Subcutaneous abdominal adipose tissue (tissue), 5 donors: ENCODE measurements around the gene FAM76B.

Experiments
- H3K27ac ChIP-seq: one replicate; pipeline ENCODE4 v1.7.0; 2013; ENCODE audit warnings: low read depth, mild to moderate bottlenecking, inconsistent platforms, low read length, moderate library complexity
- H3K27me3 ChIP-seq, 5 donors: one replicate each; pipeline ENCODE4 v1.7.0; 2013; ENCODE audit warnings: low read length in 5 of 5, inconsistent platforms in 1 of 5; ENCODE audit not compliant: control insufficient read depth in 5 of 5, insufficient read depth in 4 of 5
- H3K36me3 ChIP-seq, 5 donors: one replicate each; pipeline ENCODE4 v1.7.0; 2013; ENCODE audit warnings: low read length in 5 of 5; ENCODE audit not compliant: control insufficient read depth in 5 of 5, insufficient read depth in 5 of 5
- H3K4me1 ChIP-seq, 5 donors: one replicate each; pipeline ENCODE4 v1.7.0; 2013; ENCODE audit warnings: low read length in 5 of 5, mild to moderate bottlenecking in 3 of 5, moderate library complexity in 1 of 5; ENCODE audit not compliant: control insufficient read depth in 5 of 5, insufficient read depth in 5 of 5
- H3K4me3 ChIP-seq, 5 donors: one replicate each; pipeline ENCODE4 v1.7.0; 2013; ENCODE audit warnings: low read length in 5 of 5, low read depth in 1 of 5
- H3K9ac ChIP-seq, 5 donors: one replicate each; pipeline ENCODE4 v1.7.0; 2013; ENCODE audit warnings: low read length in 5 of 5, mild to moderate bottlenecking in 4 of 5, moderate library complexity in 3 of 5
- H3K9me3 ChIP-seq, 5 donors: one replicate each; pipeline ENCODE4 v1.7.0; 2013; ENCODE audit warnings: low read length in 5 of 5; ENCODE audit not compliant: control insufficient read depth in 5 of 5
- donor health status: healthy.
- donor health status: healthy.
- donor health status: healthy.
- donor health status: healthy.
- donor health status: healthy.

FAM76B gene

DNA sequence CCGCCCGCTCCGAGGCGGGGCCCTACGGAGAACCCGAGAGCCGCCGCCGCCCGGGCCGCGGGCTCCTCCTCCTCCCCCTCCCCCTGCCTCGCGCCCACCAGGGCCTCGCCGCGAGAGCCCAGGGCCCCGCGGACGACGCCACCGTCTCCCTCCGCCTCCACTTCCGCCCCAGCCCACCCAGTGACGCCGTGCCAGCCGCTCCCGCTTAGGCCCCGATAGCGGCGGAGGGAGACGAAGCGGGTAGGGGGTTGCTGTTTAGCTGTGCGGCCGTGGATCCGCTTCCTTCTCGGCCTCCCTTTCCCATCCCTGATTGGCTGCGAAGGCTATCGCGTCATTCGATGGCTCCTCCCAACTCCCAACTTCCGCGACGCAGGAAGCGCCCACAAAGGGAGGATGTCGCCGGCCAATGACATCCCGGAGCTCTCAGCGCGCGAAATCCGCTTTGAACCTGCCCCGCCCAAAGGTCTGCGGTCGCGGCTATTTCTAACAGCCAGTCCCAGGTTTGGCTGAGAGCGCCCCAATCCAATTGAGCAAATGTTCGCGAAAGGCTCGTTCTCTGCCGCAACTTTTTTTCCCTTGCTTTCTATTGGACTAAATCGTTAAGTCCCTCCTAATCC, at the start of gene FAM76B:
TSS of gene FAM76B (minus strand) at position 277 of the 617 bp plus-strand sequence. CDS start 304 bp downstream, outside the sequence.
- H3K9me3 ChIP-seq: no peaks in the 10 kb centered on the region
- H3K4me1 ChIP-seq: peaks cover 2 to 30% (median 25%) of the 10 kb centered on the region in 5 donors
- H3K36me3 ChIP-seq: peaks cover 16 to 23% (median 21%) of the 10 kb centered on the region in 5 donors
- H3K27me3 ChIP-seq: no peaks in the 10 kb centered on the region
- H3K9ac ChIP-seq: peak within 1 kb of the TSS; percentile 79 to 97 (median 92)
- peak within 1 kb of the TSS; percentile 93 to 98 (median 97) for H3K4me3 ChIP-seq
- H3K27ac ChIP-seq: peak within 1 kb of the TSS; percentile 99

DNA sequence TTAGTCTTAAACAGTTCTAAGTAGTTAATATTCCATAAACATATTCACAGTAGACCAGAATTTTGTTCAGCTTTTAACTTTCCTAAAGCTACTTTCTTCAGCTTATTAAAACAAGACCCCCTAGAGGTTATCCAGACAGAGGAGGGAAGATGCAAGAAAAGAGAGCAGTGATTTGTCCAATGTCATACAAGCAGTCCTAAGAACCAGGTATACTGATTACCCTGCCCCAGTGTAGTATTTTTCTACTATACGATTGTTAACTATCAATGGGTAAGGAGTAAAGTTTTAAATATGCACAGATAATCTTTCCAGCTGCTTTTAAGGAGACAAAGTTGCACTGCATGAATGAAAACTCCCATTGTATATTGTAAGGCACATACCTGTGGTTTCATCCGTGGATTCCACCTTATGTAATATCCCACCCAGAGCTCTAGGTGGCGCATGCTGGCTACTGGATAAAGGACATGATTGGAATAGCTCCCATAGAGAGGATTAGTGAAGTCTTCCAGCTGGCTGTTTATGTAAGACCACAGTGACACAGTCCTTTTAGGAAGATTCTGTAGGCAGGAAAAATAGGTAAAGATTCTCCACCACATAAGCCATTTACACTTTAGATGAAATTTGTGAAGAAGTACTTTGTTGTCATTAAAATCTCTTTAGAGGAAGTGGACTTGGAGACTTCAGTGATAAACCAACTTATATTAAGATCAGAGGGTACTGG, 46.3 kb upstream of the FAM76B start:
- peak overlapping the region; percentile 63 for H3K27ac ChIP-seq
- peaks cover 42 to 75% (median 57%) of the 10 kb centered on the region in 5 donors for H3K36me3 ChIP-seq
- H3K9me3 ChIP-seq: no peaks in the 10 kb centered on the region
- H3K4me1 ChIP-seq: peaks cover 0 to 4% (median 0%) of the 10 kb centered on the region in 5 donors
- no peak overlapping the region for H3K4me3 ChIP-seq
- H3K9ac ChIP-seq: no peak overlapping the region
- no peaks in the 10 kb centered on the region for H3K27me3 ChIP-seq

DNA sequence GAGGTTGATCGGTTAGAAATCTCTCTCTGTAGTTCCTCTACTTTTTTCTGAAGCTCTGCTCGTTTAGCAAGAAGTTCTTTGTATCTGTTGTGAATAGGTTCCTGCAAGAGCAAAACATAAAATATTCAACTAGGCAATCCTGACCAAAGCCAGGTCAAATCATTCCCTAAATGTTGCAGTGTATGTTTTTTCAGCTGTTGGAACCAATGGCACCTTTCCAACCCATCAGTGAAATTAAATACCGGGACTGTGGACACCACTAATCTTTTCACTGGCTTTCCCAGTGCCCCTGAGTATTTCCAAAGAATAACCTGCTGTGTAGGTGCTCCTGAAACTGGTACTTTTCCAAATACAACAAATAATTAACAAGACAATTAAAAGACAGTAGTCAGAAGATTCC, 45.8 kb upstream of the FAM76B start:
- Histone ChIP-seq H3K36me3 (peaks cover 45 to 76% (median 58%) of the 10 kb centered on the region in 5 donors), H3K27ac (no peak overlapping the region), H3K9me3 (no peaks in the 10 kb centered on the region), H3K9ac (no peak overlapping the region), H3K4me3 (no peak overlapping the region), H3K4me1 (peaks cover 0 to 4% (median 0%) of the 10 kb centered on the region in 5 donors), H3K27me3 (no peaks in the 10 kb centered on the region)

DNA sequence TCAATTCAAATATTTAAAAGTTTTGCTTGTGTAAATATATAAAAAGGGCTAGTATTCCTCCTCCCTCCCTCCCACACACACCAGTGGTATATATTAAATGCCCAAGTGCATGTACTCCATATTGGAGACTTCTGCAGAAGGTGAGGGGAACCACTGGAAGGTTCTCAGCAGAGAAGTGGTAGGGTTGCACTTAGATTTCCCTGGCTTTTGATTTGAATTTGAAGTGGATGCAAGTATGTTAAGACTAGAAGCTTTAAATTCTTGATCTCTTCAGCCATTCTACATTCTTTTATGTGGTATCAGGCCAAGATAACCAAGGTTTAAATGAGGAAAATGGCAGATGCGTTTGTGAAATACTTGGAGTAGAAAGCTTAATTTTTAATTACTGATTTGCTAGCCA, 43.8 kb upstream of the FAM76B start:
- Histone ChIP-seq H3K36me3 (peaks cover 46 to 73% (median 64%) of the 10 kb centered on the region in 5 donors), H3K9ac (no peak overlapping the region), H3K9me3 (no peaks in the 10 kb centered on the region), H3K27ac (no peak overlapping the region), H3K27me3 (no peaks in the 10 kb centered on the region), H3K4me1 (peaks cover 0 to 4% (median 0%) of the 10 kb centered on the region in 5 donors), H3K4me3 (no peak overlapping the region)

DNA sequence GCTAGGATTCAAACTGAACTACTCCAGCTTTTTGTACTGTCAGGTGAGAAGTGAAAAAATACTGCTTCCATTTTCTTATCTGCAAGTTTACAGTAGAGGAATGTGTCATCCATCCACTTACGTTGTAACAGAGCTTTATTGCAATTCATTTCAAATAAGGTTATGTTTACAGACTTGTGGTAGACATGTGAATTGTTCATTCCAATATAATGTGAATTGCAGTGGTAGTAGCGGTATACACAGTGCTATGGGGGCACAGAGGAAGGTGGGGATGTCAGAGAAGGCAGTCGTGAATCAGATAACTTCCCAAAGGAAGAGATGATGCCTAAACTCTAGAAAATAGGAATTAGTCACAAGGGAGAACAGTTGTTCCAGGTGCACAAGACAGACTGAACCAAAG, 43.2 kb upstream of the FAM76B start:
- Histone ChIP-seq H3K36me3 (peaks cover 46 to 74% (median 63%) of the 10 kb centered on the region in 5 donors), H3K9me3 (no peaks in the 10 kb centered on the region), H3K4me3 (no peak overlapping the region), H3K27ac (no peak overlapping the region), H3K4me1 (peaks cover 0 to 4% (median 0%) of the 10 kb centered on the region in 5 donors), H3K9ac (no peak overlapping the region), H3K27me3 (no peaks in the 10 kb centered on the region)

DNA sequence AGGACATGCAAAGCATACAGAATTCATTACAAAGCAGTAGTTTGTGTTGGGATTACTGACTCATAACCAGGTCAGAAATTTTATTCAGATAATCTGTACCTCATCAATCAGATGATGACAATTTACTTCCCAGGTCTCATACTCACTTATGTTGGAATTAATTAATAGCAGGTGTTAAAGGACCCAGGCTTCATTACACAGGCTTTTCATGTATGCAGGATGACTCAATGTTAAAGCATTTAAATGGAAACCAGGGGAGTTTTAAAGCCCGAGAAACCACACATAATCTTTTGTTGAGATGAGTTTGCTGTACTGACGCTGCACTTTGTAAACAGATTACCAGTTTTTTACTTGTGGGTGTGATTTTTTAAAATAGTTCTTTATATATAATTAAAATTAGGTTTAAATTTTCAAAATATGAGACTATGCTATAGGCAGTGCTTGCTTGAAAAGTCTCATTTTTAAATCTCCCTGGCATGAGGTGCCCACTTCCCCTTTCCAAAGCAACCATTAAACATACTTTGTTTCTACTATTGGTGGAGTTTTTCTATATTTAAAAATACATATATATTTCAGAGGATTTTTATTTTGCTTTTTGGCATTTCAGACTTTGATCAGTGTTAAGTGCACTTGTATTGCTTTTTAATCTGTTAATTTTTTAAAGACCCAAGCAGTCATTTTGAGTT, 41.8 kb upstream of the FAM76B start:
- no peak overlapping the region for H3K9ac ChIP-seq
- H3K27ac ChIP-seq: no peak overlapping the region
- H3K9me3 ChIP-seq: no peaks in the 10 kb centered on the region
- no peak overlapping the region for H3K4me3 ChIP-seq
- peaks cover 0 to 4% (median 0%) of the 10 kb centered on the region in 5 donors for H3K4me1 ChIP-seq
- peaks cover 44 to 74% (median 63%) of the 10 kb centered on the region in 5 donors for H3K36me3 ChIP-seq
- no peaks in the 10 kb centered on the region for H3K27me3 ChIP-seq

DNA sequence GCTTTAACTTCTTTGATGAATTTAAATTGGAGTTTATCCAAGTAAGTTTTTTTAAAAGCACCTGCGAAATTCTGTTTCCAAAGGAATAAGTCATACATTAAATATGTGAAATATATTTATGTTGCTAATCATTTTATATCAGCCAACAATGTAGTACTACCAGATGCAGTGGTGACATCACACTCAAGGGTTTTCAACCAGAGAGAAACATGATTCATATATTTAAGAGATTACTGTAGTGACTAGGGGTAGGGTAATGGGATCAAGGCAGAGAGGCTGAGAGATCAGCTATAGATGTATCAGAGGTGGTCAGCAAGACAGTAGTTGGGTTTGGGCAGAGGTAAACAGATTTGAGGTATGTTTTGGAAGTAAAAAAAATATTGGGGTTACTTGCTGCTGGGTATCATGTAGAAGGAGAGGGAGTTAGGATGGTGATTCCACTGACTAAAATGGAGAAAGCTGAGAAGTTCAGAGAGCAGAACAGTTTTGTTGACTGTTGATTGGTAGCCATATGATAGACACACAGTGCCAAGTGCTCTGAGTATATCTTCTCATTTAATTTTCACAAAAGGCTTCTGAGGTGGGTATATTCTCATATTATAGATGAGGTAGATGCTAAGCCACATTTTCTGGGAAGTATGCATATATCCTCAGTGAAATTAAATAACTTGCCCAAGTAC, 40.1 kb upstream of the FAM76B start:
- H3K36me3 ChIP-seq: peaks cover 36 to 64% (median 55%) of the 10 kb centered on the region in 5 donors
- no peaks in the 10 kb centered on the region for H3K27me3 ChIP-seq
- H3K4me1 ChIP-seq: no peaks in the 10 kb centered on the region
- H3K27ac ChIP-seq: no peak overlapping the region
- H3K9me3 ChIP-seq: no peaks in the 10 kb centered on the region
- no peak overlapping the region for H3K4me3 ChIP-seq
- no peak overlapping the region for H3K9ac ChIP-seq

DNA sequence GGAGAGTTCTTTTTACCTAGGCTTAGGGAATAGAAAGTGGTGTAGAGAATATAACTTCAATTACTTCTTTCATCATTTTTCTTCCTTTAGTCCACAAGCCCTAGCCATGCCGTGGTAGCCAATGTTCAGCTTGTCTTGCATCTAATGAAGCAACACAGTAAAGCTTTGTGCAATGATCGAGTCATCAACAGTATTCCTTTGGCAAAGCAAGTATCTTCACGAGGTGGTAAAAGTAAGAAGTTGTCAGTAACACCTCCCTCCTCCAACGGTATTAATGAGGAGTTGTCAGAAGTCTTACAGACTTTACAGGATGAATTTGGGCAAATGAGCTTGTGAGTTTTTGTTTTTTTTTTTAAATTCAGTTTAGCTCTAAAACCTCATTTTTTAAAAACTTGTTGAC, 38.1 kb upstream of the FAM76B start:
- H3K4me1 ChIP-seq: no peaks in the 10 kb centered on the region
- no peak overlapping the region for H3K4me3 ChIP-seq
- no peak overlapping the region for H3K9ac ChIP-seq
- H3K9me3 ChIP-seq: no peaks in the 10 kb centered on the region
- H3K27ac ChIP-seq: no peak overlapping the region
- no peaks in the 10 kb centered on the region for H3K27me3 ChIP-seq
- H3K36me3 ChIP-seq: peaks cover 26 to 56% (median 44%) of the 10 kb centered on the region in 5 donors

DNA sequence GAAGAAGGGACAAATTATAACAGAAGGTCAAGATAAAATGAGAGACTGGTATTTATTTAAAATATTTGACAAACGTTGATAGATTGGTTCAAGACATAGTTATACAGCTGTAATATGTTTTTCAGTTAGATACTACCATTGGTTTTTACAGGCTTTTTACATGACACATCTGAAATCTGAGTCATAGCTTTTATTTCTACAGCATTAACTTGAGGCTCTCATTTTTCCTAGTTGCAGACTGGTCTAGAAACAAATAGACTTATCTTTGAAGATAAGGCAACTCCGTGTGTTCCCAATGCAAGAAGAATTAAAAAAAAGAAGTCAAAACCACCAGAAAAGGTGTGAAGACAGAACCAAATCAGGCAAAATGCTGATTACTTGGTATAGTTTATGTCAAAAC, 32.1 kb upstream of the FAM76B start:
- no peaks in the 10 kb centered on the region for H3K27me3 ChIP-seq
- peaks cover 21 to 41% (median 28%) of the 10 kb centered on the region in 5 donors for H3K36me3 ChIP-seq
- H3K9me3 ChIP-seq: no peaks in the 10 kb centered on the region
- no peak overlapping the region for H3K9ac ChIP-seq
- no peak overlapping the region for H3K4me3 ChIP-seq
- H3K27ac ChIP-seq: no peak overlapping the region
- no peaks in the 10 kb centered on the region for H3K4me1 ChIP-seq
